Stimulated activated CD8-positive, alpha-beta memory T cell treated with anti-CD3 and anti-CD28 coated beads, Interleukin-15, amount 100 ng/mL, for 24 hours (primary cell): ENCODE results near the gene MOCOS.
"Not testable (repeated sequence)": the region's sequence is repeated elsewhere in the genome, so short reads cannot be mapped to it uniquely, and the experiment has no call there.

ENCODE experiments used
- DNase-seq: peaks from one replicate; pipeline ENCODE4 v3.0.0-alpha.2; 2020; ENCODE audit warnings: low read depth

MOCOS gene

DNA sequence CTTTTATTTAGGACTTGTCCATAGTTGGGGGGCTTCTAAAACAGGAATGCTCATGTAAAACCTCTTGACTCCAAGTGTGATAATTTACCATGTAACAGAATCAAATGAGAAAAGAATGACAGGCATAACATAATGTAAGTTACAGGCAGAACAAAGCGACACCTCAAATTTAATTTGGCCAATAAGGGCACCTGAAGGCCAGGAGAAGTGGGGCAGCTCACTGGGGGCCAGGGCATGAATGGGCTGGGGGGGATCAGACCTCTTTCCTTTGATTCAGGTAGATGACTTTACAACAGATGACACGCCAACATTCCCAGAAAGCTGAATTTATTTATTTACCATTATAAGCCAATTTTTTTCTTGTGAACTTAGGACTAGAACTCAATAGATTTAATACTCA, 14.5 kb downstream of the MOCOS start:
- DNase-seq = no peak

- no peak for DNase-seq
Measured at GRCh38 chr18:36203360-36203895, 16.1 kb downstream of the MOCOS start.

DNA sequence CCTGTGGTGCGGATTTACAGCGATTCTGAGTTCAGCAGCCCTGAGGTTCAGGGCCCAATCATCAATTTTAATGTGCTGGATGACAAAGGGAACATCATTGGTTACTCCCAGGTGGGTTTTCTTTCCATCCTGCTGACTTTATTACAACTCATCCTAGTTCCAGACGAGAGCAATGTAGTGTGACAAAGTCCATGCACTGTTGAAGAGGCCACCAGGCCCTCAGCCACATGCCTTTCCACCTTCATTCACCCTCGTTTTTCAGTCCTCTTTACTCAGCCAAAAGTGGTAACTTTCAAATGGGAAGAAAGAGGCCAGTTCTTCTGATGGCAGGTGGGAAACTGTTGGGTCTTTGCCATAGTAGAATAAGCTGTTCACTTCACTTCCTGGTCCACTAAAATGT, 17.9 kb downstream of the MOCOS start:
- no peak for DNase-seq

DNA sequence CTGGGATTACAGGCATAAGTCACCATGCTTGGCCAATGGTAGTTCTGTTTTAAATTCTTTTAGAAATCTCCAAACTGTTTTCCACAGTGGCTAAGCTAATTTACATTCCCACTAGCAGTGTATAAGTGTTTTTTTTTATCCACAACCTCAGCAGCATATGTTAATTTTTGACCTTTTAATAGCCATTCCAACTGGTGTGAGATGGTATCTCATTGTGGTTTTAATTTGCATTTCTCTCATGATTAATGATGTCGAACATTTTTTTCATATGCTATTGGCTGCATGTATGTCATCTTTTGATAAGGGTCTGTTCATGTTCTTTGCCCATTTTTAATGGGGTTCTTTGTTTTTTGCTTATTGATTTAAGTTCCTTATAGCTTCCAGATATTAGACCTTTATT, 20.0 kb downstream of the MOCOS start:
- no peak for DNase-seq

GRCh38 chr18:36207969-36208368, 20.7 kb downstream of the MOCOS start:
- DNase-seq = not testable (repeated sequence)

- no peak for DNase-seq
Measured at GRCh38 chr18:36211612-36212065, 24.3 kb downstream of the MOCOS start.

DNA sequence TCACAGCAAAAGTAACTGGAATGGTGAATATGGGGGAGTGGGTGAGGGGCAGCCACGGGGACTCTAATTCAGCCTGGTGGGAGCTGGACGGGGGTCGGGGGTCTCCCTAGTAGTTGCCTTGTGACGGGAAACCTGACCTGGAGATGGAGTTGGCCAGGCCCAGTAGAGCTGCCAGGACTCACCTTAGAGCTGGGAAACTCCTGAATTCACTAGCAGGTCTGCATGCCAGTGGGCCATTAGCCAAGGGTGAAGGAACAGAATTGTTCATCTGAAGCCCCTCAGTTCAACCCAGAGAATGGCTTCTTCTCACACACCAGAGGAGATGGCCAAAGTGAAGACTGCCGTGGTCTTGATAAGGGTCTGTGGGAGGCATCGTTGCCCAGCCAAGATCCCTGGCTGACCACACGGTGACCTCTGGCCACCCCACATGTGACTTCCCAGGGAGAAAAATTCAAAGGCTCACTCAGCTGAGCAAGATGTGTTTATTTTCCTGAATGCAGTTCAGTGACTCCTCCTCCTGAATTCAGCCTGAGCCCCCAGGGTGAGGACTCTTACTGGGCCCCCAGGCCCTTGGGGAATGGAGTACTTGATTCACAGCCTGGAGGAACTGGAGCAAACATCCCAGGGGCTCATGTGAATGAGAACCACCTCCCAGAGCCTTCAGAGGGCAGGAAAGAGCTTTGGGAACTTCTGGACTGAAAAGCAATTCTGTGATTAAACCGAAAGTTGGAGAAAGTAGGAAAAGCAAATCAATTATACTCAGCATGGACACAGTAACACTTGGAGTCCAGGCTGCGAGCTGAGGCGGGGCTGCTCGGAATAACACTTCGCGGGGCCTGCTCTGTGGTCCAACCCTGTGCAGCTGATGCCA, 25.2 kb downstream of the MOCOS start:
- no peak for DNase-seq

DNA sequence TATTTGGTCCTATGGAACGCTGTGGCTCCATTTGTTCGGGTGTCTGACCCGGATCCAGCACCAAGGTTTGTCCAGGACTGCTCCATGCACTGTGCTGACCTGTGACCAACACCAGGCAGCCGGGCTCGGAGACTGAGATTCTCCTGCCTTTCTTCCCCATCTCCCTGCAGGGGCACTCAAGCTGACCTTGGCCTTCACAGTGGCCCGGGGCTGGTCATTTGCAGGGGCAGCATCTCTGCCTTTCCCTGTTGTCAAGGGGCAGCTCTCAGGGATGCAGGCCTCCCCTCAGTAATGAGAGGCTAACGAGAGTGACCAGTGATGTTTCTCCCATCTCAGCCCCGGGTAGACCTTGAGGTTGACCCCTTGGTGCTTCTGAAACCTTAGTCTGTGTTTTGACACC, 27.5 kb downstream of the MOCOS start:
- DNase-seq = no peak

GRCh38 chr18:36215577-36215976, 28.3 kb downstream of the MOCOS start:
- no peak for DNase-seq

- DNase-seq = no peak
Measured at GRCh38 chr18:36217348-36217747, 30.1 kb downstream of the MOCOS start.

GRCh38 chr18:36229188-36229587, 41.9 kb downstream of the MOCOS start:
- DNase-seq = no peak

GRCh38 chr18:36240510-36240909, 53.2 kb downstream of the MOCOS start:
- DNase-seq = not testable (repeated sequence)

GRCh38 chr18:36241831-36242230, 54.5 kb downstream of the MOCOS start:
- DNase-seq = no peak

GRCh38 chr18:36247036-36247435, 59.7 kb downstream of the MOCOS start:
- no peak for DNase-seq

GRCh38 chr18:36249392-36249791, 62.1 kb downstream of the MOCOS start:
- no peak for DNase-seq

DNA sequence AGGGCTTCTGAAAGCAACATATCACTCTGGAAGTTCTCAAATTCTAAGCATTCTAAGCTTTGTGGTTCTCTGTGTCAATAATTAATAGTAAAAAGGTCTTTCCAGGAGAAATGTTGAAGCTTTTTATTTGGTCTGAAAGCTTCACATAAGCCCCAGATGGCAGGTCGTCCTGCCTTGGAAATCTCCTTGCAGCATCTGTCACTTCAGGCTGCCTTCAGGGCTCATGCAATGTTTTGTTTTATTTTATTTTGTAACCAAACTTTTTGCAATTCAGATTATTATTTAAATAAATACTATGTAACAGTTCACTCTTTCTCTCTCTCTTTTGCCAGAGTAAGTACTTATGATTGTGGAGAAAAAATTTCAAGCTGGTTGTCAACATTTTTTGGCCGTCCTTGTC, 63.5 kb downstream of the MOCOS start:
- no peak for DNase-seq

DNA sequence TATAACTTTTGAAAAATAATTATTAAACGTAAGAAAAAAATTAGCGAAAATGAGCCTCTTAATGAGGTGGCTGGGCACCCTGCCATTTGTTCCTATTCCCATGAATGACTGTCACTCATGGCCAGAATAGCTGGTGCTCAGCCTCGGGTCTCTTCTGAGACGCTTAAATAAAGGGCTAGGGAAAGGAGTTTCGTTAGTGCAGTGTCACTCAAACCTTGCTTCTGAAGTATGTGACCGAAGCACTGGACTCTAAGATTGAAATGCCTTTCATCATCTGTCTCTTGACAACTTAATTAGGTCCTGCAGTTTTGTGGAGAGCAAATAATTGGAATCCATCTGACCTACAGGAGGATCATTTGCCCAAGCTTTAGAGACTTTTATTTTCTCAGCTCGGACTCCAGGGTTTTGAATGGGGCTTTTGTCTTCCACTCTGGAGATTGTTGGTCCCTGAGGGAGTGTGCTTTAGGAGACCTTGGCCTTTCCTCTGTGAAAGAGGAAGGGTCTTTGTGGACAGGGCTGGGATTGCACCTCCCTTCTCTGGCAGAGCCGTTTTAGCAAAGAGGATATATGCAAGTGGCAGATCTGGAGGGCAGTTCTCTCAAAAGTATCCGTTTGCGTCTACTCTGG, 67.9 kb downstream of the MOCOS start:
- no peak for DNase-seq

DNA sequence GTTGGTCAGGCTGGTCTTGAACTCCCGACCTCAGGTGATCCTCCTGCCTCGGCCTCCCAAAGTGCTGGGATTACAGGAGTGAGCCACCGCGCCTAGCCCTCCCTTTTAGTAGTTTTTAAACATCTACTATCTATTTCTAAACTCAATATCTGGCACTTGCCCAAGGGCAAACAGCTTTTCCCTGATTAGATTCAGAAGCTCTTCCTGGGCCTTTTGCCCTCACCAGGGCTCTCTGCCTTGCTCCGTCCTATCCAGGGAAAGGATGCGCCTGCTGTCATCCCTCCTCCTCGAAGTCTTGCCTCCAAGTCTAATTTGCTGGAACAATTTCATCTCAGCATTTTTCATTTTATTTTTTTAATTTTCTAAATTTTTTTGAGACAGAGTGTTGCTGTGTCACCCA, 68.8 kb downstream of the MOCOS start:
- DNase-seq = no peak

DNA sequence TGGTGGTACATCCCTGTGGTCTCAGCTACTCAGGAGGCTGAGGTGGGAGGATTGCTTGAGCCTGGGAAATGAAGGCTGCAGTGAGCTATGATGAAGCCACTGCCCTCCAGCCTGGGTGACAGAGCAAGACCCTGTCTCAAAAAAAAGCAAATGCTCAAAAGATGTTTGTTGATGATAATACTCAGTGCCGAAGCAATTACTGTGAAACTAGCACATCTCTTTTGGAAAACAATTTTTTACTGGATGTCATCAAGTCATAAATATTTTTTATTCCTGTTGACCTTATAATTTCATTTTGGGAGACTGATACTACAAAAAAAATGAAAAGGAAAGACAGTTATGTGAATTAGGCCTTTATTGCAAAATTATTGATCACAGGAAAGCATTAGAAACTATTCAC, 75.7 kb downstream of the MOCOS start:
- no peak for DNase-seq

GRCh38 chr18:36264283-36264682, 77.0 kb downstream of the MOCOS start:
- no peak for DNase-seq

GRCh38 chr18:36265015-36265414, 77.7 kb downstream of the MOCOS start:
- no peak for DNase-seq

- no peak for DNase-seq
Measured at GRCh38 chr18:36269157-36269556, 81.9 kb downstream of the MOCOS start.

- no peak for DNase-seq
Measured at GRCh38 chr18:36271153-36271552, 83.9 kb downstream of the MOCOS start.
